ENCODE results near the gene COMMD9. TPM values are rescaled to one million over a fixed set of nuclear protein-coding genes. Genes with fewer than 3 reads are reported as not detected.

COMMD9 gene
- total and polyA plus RNA-seq, 2 experiments from 2014 or later, result 22.4 to 44.1 TPM

DNA sequence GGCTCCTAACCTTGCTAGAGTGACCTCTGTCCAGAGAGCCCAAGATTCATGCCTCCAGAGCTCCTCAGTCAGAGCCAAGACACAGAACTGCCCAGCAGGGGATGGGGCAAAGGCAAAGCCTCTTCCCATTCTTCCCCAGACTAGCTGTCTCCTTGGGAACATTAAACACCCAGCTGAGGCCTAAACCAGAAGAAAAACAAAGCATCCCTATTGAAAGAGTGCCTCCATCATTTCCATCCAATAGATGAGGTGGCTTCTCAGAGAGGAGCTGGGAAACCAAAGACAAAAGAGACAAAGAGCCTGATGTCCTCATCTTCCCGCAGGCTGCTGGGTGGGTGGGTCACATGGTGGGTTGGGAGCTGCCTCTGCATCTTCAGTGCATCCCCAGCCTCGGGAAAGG, 37.4 kb downstream of the COMMD9 start:
- H3K4me3 Mint-ChIP-seq, result no peak overlapping the region
- H3K27ac Mint-ChIP-seq, result no peak overlapping the region
- Histone ChIP-seq H3K27ac (ENCODE audit: low read depth) (no peak overlapping the region), H3K4me1 (ENCODE audit: insufficient read depth) (no peaks in the 10 kb centered on the region), H3F3A (replicated peaks; ENCODE audit: low read depth) (no peaks in the 10 kb centered on the region), H3K4me3 (no peak overlapping the region), H3K27me3 (ENCODE audit: insufficient read depth) (no peaks in the 10 kb centered on the region), H4K20me1 (replicated peaks; ENCODE audit: insufficient read depth) (no peaks in the 10 kb centered on the region), H3K9me2 (ENCODE audit: insufficient read depth) (peaks cover 10% of the 10 kb centered on the region; the same call in 1 of the 2 replicates), H3K79me2 (replicated peaks; ENCODE audit: insufficient read depth) (no peaks in the 10 kb centered on the region), H2AFZ (no peak overlapping the region), H3K4me2 (no peak overlapping the region), H3K36me3 (ENCODE audit: insufficient read depth) (no peaks in the 10 kb centered on the region)
- no peaks in the 10 kb centered on the region for H3K27me3 Mint-ChIP-seq (ENCODE audit: insufficient read depth, low read depth, poor library complexity)
- H3K4me1 Mint-ChIP-seq, result no peaks in the 10 kb centered on the region; the same call in 1 of the 3 replicates
- DNase-seq (ENCODE audit: low spot score) (no peak), ATAC-seq (no peak)
- peaks cover 3% of the 10 kb centered on the region; the same call in 1 of the 3 replicates for H3K36me3 Mint-ChIP-seq (ENCODE audit: low read depth)
- no peaks in the 10 kb centered on the region for H3K9me3 Mint-ChIP-seq
- TF ChIP-seq ZNF331 (CRISPR knock-in tag; IDR thresholded peaks at IDR 0.05; ENCODE audit: low read depth), result no peak
- TF ChIP-seq, protein P1, sequence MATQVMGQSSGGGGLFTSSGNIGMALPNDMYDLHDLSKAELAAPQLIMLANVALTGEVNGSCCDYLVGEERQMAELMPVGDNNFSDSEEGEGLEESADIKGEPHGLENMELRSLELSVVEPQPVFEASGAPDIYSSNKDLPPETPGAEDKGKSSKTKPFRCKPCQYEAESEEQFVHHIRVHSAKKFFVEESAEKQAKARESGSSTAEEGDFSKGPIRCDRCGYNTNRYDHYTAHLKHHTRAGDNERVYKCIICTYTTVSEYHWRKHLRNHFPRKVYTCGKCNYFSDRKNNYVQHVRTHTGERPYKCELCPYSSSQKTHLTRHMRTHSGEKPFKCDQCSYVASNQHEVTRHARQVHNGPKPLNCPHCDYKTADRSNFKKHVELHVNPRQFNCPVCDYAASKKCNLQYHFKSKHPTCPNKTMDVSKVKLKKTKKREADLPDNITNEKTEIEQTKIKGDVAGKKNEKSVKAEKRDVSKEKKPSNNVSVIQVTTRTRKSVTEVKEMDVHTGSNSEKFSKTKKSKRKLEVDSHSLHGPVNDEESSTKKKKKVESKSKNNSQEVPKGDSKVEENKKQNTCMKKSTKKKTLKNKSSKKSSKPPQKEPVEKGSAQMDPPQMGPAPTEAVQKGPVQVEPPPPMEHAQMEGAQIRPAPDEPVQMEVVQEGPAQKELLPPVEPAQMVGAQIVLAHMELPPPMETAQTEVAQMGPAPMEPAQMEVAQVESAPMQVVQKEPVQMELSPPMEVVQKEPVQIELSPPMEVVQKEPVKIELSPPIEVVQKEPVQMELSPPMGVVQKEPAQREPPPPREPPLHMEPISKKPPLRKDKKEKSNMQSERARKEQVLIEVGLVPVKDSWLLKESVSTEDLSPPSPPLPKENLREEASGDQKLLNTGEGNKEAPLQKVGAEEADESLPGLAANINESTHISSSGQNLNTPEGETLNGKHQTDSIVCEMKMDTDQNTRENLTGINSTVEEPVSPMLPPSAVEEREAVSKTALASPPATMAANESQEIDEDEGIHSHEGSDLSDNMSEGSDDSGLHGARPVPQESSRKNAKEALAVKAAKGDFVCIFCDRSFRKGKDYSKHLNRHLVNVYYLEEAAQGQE (IDR thresholded peaks at IDR 0.05; ENCODE audit: unreplicated experiment), result no peak
- TF ChIP-seq JUNB (IDR thresholded peaks at IDR 0.05; ENCODE audit: unreplicated experiment), result no peak
- TF ChIP-seq CREB1 (CRISPR knock-in tag; IDR thresholded peaks at IDR 0.05; ENCODE audit: low read depth), result no peak
- TF ChIP-seq, protein P2, sequence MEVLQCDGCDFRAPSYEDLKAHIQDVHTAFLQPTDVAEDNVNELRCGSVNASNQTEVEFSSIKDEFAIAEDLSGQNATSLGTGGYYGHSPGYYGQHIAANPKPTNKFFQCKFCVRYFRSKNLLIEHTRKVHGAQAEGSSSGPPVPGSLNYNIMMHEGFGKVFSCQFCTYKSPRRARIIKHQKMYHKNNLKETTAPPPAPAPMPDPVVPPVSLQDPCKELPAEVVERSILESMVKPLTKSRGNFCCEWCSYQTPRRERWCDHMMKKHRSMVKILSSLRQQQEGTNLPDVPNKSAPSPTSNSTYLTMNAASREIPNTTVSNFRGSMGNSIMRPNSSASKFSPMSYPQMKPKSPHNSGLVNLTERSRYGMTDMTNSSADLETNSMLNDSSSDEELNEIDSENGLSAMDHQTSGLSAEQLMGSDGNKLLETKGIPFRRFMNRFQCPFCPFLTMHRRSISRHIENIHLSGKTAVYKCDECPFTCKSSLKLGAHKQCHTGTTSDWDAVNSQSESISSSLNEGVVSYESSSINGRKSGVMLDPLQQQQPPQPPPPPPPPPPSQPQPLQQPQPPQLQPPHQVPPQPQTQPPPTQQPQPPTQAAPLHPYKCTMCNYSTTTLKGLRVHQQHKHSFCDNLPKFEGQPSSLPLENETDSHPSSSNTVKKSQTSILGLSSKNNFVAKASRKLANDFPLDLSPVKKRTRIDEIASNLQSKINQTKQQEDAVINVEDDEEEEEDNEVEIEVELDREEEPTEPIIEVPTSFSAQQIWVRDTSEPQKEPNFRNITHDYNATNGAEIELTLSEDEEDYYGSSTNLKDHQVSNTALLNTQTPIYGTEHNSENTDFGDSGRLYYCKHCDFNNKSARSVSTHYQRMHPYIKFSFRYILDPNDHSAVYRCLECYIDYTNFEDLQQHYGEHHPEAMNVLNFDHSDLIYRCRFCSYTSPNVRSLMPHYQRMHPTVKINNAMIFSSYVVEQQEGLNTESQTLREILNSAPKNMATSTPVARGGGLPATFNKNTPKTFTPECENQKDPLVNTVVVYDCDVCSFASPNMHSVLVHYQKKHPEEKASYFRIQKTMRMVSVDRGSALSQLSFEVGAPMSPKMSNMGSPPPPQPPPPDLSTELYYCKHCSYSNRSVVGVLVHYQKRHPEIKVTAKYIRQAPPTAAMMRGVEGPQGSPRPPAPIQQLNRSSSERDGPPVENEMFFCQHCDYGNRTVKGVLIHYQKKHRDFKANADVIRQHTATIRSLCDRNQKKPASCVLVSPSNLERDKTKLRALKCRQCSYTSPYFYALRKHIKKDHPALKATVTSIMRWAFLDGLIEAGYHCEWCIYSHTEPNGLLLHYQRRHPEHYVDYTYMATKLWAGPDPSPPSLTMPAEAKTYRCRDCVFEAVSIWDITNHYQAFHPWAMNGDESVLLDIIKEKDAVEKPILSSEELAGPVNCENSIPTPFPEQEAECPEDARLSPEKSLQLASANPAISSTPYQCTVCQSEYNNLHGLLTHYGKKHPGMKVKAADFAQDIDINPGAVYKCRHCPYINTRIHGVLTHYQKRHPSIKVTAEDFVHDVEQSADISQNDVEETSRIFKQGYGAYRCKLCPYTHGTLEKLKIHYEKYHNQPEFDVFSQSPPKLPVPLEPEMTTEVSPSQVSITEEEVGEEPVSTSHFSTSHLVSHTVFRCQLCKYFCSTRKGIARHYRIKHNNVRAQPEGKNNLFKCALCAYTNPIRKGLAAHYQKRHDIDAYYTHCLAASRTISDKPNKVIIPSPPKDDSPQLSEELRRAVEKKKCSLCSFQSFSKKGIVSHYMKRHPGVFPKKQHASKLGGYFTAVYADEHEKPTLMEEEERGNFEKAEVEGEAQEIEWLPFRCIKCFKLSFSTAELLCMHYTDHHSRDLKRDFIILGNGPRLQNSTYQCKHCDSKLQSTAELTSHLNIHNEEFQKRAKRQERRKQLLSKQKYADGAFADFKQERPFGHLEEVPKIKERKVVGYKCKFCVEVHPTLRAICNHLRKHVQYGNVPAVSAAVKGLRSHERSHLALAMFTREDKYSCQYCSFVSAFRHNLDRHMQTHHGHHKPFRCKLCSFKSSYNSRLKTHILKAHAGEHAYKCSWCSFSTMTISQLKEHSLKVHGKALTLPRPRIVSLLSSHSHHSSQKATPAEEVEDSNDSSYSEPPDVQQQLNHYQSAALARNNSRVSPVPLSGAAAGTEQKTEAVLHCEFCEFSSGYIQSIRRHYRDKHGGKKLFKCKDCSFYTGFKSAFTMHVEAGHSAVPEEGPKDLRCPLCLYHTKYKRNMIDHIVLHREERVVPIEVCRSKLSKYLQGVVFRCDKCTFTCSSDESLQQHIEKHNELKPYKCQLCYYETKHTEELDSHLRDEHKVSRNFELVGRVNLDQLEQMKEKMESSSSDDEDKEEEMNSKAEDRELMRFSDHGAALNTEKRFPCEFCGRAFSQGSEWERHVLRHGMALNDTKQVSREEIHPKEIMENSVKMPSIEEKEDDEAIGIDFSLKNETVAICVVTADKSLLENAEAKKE (CRISPR knock-in tag; IDR thresholded peaks at IDR 0.05), result no peak
- TF ChIP-seq NANOG (IDR thresholded peaks at IDR 0.05; ENCODE audit: borderline replicate concordance), result no peak
- no peak for TF ChIP-seq EZH2phosphoT487 (IDR thresholded peaks at IDR 0.05; ENCODE audit: unreplicated experiment)
- TF ChIP-seq, protein P3, sequence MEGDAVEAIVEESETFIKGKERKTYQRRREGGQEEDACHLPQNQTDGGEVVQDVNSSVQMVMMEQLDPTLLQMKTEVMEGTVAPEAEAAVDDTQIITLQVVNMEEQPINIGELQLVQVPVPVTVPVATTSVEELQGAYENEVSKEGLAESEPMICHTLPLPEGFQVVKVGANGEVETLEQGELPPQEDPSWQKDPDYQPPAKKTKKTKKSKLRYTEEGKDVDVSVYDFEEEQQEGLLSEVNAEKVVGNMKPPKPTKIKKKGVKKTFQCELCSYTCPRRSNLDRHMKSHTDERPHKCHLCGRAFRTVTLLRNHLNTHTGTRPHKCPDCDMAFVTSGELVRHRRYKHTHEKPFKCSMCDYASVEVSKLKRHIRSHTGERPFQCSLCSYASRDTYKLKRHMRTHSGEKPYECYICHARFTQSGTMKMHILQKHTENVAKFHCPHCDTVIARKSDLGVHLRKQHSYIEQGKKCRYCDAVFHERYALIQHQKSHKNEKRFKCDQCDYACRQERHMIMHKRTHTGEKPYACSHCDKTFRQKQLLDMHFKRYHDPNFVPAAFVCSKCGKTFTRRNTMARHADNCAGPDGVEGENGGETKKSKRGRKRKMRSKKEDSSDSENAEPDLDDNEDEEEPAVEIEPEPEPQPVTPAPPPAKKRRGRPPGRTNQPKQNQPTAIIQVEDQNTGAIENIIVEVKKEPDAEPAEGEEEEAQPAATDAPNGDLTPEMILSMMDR (conservative IDR thresholded peaks at IDR 0.05; ENCODE audit: low read depth in 2 of 2), result no peak

Measured in GM23338 (cell line).